Stimulated activated CD4-positive, alpha-beta T cell treated with anti-CD3 and anti-CD28 coated beads, Interleukin-4, amount 100 ng/mL, for 24 hours (primary cell): Measurements from ENCODE around the gene HSD17B8.

Experiments
- DNase-seq: peaks from one replicate; pipeline ENCODE4 v3.0.0-alpha.2; 2020

HSD17B8 gene

DNA sequence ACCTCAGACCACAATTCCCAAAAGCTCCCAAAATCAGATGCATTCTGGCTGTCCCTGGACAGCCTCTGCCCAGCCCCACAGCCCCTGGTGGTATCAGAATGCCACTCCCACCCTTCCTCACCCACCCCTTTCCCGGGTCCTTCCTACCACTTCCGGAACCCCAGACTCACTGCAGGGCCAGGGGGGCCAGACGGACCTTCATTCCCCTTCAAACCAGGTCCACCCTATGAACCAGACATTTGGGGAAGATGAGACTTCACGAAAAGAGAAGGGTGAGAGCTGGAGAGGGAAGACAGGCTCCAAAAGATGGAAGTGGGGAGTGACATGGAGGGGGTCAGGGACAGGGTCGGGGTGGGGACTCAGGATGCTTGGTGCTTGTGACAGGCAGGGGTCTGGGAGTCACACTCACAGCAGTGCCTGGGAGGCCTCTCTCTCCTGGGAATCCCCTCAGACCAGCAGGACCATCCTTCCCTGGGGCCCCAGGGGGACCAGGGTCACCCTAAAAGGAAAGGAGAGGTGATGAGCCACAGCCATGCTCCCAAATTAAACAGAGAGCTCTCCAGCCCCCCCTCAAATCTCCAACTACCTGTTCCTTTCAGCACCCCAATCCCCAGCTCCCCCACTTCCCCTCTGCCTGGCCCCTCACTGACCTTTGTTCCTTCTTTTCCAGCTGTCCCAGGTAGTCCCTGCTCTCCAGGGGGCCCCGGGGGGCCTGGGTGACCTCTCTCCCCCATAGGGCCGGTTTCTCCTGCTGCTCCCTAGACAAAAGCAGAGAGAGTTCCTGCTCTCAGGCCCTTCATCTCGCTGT, 32.4 kb upstream of the HSD17B8 start:
- no peak for DNase-seq

DNA sequence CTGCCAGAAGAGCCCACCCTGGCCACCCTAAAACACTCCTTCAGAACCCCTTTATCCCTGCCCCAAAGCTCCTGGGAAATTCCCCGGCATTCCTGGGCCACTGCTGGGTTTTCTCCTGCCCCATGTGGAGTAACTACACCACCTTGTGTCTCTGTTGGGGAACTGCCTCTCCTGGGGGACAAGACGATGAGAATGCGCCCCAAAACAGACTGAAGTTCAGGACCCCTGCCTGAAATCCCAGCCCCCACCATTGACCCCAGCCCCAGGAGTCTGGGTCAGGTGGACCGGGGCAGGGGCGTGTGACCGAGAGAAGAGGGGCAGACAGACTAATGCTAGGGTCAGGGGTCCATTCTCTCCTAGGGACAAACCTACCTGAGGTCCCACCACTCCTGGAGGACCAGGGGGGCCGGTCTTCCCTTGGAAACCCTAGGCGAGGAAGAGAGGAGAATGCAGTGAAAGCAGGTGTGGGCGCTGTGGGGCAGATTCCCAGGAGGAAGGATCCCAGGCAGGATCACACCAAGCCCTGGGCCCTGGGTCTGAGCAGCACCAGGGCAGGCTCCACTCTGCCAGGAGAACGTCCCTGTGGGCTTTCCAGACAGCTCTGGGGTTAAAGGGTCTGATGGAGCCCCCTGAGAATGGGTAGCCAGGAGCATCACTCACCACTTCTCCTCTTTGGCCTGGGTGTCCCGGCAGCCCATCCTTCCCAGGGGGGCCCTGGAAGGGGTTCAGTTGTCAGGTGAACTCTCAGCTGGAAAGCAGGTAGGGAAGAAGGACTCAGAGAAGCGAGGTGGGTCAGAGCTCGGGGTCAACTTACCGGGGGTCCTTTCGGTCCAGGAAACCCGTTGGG, 31.5 kb upstream of the HSD17B8 start:
- DNase-seq, result no peak

DNA sequence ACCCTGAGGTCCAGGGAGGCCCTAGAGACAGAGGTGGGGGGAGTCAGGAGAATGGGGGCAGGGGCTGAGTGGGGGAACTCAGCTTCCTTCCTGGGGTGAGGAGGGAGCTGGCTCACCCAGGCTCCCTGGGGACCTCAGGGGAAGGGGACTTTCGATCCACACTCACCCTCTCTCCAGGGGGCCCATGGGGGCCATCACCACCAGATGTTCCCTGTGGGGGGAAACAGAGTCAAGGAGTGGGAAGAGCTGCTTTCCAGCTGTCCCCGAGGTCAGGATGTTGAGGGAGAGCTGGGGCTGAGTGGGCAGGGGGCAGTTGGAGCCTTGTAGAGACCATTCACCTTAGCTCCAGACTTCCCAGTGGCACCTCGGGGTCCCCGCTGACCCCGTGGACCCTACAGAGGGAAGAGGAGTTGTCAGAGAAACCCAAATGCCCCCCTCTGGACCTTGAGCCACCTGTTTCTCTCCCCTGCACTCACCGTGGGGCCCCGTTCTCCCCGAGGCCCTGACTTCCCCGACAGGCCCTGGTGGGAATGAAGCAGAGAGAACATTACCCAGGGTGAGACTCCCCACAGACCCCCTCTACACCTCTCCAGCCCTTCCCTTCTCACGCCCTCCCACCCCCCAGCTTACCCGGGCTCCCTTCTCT, 30.8 kb upstream of the HSD17B8 start:
- no peak for DNase-seq

GRCh38 chr6:33174784-33175183, 29.7 kb upstream of the HSD17B8 start:
- no peak for DNase-seq

GRCh38 chr6:33175436-33176069, 28.9 kb upstream of the HSD17B8 start:
- no peak for DNase-seq

- no peak for DNase-seq
Observed at GRCh38 chr6:33176906-33177305, 27.5 kb upstream of the HSD17B8 start.

DNA sequence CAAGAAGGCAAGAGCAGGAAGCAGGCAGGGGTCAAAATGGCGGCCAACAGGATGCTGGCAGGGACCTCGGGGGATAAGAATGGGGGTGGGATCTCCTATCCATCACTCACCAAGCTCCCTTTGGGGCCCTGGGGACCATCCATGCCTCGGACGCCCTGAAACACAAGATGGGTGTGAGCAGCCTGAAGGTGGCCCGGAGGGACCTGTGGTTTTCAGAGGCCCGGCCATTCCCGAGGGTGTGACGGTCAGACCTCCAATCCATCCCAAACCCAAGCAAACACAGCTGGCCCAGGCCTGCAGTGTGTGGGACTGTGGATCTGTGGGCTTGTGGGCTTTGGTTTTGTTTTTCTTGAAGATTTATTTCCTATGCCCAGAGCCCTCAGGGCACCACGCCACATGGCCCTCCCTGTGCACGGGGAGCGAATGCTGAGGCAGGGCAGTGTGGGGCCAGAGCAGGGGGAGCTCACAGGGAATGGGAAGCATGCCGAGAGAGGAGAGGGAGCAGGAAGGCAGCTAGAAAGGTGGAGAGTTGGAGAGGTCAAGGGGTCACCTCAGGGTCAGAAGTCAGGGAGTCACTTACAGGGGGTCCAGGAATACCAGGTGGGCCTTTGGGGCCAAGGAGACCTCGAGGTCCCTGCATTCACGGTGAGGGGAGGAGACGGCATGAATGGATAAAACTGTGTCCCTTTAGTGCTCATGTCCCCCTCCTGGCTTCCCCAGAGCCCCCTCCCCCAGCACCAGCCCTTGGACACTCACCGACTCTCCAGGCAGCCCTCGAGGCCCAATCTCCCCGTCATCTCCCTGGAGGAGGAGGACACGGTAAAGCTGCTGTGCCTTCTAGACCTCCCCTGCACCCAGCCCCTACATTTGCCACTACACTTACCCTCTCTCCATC, 26.7 kb upstream of the HSD17B8 start:
- DNase-seq, result no peak

- no peak for DNase-seq
Observed at GRCh38 chr6:33178755-33179475, 25.5 kb upstream of the HSD17B8 start.

- no peak for DNase-seq
Observed at GRCh38 chr6:33181141-33181540, 23.3 kb upstream of the HSD17B8 start.

GRCh38 chr6:33183071-33183683, 21.3 kb upstream of the HSD17B8 start:
- no peak for DNase-seq

GRCh38 chr6:33185190-33185589, 19.3 kb upstream of the HSD17B8 start:
- DNase-seq, result no peak

DNA sequence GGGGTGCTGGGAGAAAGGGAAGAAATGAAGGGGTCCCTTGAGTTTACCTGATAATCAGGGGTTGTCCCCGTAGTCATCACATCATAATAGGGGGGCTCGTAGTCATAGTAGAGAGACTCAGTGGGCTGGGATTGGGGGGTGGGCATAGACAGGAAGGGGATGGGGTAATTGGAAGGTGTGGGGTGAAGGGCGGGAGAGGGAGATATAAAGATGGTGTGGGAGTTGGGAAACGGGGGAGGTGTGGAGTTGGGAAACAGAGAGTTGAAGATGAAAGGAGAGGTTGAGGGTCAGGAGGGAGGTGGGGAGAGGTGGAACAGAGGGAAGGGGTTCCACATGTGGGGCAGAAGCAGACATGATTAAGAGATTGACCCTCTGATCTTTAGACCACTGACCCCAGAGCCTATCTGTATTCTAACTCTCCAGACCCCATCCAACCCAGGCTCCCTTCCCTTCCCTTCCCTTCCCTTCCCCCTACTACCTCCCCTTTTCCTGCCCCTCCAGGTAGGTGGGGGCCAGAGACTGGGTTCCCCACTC, 18.7 kb upstream of the HSD17B8 start:
- no peak for DNase-seq

- DNase-seq, result no peak
Observed at GRCh38 chr6:33187809-33188208, 16.6 kb upstream of the HSD17B8 start.

GRCh38 chr6:33189164-33189563, 15.3 kb upstream of the HSD17B8 start:
- DNase-seq, result no peak

DNA sequence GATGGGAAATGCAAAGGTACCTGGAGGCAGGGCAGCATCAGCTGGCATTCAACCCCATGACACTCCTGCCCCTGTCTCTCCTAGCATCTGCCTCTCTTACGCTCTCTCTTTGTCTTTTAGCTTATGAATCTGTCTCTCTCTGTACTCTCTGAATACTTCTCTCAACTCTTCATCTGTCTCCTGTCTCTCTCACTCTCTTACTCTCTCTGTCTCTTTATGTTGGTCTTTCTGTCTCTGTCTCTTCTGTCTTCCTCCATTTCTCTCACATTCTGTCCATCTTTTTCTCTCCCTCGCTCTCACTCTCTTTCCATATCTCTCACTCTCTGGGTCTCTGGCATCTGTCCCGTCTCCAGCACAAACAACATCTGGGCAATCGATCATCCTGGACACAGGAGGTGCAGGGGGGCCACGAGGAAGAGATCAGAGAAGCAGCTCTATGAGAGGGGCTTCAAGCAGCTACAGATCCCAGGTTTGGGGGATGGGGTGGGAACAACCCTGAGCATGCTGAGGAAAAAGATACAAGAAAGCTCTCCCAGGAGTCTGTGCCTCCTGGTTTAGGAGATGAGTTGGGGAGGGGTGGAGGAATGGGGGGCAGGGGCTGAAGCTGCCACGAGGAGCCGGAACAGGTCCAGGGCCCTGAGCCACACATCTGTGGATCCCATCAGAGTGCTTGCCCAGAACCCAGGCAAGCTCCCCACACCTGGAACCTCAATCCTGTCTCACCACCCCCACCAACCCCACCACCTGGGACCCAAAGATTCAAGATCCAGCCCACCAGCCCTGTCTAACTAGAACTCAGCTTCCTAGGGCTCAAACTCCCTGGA, 14.6 kb upstream of the HSD17B8 start:
- no peak for DNase-seq

- no peak for DNase-seq
Observed at GRCh38 chr6:33190504-33191107, 13.8 kb upstream of the HSD17B8 start.

DNA sequence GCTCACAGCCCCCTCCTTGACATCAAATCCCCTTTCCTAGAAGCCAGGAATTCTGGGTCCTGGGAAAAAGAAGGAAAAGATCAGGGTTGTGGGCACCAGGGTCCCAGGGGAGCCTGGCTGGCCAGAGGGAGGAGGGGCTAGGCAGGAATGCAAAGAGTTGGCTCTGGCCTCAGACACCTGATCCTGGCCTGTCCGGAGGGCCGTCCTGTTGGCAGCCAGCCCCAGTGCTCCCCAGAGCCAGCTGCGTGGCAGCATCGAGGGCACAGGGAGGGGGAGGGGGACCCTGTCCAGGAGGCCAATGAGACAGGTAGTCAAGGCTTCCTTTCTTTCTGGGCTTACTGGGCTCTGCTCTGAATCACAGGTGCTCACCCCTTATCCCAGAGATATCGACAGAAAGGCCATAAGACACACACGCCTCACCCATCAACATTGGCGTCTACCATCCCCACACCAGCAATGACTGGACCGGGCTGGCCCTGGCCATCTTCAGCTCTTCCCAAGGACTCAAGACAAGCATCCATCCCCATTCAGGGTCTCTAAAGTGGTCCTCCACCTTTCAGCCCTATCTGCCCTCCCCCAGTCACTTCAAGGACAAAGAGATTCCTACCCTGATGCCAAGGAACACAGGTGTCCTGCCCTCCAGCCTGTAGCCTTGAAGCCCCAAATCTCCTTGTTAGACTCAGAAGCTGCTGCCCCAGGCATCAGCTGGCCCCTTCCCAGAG, 12.9 kb upstream of the HSD17B8 start:
- no peak for DNase-seq

DNA sequence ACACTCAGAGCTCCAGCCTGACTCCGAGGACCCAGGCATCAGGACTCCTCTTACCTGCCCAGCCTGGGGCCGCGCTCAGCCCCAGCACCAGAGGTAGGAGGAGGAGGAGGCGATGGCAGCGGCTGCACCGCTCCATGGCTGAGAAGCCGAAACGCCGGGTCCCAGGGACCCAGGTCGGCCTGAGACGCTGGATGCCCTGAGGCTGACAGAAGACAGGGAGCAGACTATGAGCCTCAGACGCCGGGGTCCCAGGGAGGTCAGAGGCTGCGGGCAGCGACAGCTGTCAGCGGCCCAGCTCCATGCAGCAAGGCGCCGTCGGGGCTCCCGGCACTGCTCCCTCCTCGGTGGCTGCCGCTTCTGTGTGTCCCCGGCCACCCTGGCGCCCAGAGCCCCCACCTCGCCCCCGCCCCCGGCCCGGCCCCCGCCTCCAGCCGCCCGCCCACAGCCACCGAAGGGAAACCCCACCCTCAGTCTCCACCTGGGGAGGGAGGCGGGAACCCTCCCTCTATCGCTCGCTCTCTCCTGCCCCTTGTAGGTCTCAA, 12.3 kb upstream of the HSD17B8 start, which contains the start of gene COL11A2:
Gene COL11A2 (minus strand): TSS at position 363 of the 542 bp plus-strand sequence. CDS start 227 bp downstream, at position 136.
- no peak for DNase-seq
